NCI-H1694 (cell line): ENCODE data around the gene GLRX5.
A peak's percentile ranks its signal among the peaks of the same experiment; 100 is the strongest.
"Not testable (repeated sequence)": the region's sequence is repeated elsewhere in the genome, so short reads cannot be mapped to it uniquely, and the experiment has no call there.

Experiments used
- DNase-seq: peaks from one replicate; lab custom pipeline; 2025; lab: John Stamatoyannopoulos, UW

GLRX5 gene

DNA sequence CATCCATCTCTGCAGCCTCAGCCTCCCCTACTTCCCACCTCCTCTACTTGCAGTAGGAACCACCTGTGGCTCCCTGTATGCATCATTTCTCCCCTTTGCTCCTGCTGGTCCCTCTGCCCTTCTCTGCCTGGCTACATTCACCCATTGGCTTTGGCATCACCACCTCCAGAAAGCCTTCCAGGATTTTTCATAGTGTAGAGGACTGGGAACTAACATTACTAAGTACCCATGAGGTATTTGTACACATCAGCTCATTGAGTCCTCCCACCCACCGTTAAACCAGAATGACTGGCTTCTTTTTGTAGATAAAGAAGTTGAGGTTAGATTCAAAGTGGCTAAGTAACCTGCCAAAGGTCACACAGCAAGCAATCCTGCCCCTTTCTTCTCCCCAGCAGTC lies 35.5 kb upstream of the GLRX5 start:
- no peak for DNase-seq

GRCh38 chr14:95500201-95500681 lies 34.6 kb upstream of the GLRX5 start:
- DNase-seq: no peak

DNA sequence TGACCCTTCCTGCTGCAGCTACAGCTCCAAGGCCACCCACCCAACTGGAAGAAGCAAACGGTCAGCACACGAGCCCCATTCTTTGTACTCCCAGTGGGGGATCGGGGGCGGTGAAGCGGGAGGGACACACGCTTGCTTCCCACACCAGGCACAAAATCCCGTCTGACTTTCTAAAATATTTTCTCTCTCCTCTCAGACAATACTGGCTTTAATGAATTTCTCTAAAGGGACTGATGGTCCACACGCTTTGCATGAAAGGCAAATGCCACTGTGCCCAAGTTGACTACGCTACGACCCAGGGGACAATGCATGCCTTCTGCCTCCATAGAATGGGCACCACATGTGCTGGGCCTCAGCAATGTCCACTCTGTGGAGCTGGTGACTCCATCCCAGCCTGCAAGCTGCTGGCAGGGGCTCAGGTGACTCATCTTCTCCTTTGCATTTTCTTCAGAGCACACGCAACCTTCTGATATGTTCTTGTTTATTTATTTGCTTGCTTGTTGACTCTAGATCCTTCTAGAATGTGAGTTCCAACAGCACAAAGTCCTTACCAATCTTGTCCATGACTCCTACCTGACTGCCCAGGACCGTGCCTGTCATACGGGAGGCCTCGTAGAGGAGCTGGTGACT lies 34.0 kb upstream of the GLRX5 start:
- no peak for DNase-seq

DNA sequence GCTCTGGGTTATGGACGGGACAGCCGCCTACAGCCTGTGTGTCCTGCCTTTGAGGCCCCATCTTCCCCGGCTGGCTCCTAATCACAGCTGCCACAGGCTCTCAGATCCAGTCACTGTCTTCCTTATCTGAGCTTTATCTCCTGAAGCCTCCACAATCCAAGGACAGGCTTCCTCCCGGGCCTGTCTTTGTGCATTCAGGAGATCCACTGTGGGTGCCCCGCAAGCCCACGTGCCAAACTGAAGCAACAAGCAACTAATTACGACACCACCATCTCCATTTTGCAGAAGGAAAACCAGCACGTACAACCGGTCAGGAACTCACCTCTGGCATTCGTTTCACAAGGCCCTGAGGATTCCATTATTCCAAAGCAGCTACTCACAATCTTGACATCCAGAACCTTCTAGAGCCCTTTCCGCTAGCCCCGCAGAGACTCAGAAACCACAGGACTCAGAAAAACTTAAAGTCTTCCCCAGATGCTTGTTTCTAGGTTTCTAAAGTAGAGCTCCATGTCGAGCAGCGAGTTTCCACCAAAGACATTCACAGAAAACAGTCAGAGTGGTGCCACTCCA lies 32.4 kb upstream of the GLRX5 start:
- no peak for DNase-seq

- no peak for DNase-seq
These were observed 31.3 kb upstream of the GLRX5 start for GRCh38 chr14:95503365-95504134.

DNA sequence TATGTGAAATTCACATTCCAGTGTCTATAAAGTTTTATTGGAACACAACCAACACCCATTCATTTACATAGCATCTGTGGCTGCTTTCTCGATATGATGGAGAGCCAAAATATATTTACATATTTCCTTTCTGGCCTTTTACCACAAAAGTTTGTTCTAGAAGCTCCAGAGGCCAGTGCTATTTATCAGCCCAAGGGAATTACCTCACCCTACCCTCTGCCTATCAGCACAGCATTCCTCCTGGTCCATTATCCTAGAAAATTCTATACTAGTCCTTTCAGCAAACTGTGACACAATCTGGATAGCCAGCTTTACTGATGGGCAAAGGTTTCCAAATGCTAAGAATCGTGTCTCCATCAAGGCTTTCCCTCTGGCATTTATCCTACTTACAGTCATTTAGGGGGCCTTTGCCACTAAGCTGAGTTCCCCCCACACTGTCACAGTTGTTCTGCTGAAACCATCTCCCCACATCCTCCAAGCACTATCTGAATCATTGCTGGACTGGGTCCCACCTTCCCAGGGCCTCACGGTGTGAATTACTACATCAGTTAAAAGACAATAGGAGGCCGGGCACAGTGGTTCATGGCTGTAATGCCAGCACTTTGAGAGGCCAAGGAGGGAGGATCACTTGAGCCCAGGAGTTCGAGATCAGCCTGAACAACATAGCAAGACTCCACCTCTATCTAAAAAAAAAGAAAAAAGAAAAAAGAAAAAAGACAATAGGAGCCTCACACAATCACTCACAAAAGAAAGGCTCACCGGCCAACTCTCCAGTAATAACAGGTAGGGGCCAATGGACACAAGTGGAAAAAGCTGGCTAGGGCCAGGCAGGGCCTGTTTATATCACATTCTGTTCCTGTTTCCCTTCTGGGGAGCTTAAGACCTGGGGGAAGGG lies 30.5 kb upstream of the GLRX5 start:
- DNase-seq: no peak

- no peak for DNase-seq
These were observed 29.7 kb upstream of the GLRX5 start for GRCh38 chr14:95505030-95505589.

DNA sequence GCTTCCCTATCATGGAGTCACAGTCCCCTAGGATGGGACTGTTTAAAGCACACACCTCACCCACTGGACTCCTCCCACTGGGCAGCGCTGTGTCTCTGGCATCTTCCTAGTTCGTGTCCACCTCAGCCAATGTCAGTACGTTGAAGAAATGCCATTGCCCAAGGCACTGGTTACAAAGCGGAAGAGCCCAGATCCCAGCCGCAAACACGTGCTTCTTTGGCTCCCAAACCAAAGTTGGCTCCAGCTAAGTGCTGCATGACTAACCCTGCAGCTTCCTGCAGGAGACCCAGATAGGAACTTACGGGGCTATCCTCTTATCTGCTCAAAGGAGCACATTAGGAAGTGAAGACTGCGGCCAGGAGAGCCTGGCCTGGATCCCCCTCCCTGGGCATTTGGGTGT lies 27.7 kb upstream of the GLRX5 start:
- no peak for DNase-seq

DNA sequence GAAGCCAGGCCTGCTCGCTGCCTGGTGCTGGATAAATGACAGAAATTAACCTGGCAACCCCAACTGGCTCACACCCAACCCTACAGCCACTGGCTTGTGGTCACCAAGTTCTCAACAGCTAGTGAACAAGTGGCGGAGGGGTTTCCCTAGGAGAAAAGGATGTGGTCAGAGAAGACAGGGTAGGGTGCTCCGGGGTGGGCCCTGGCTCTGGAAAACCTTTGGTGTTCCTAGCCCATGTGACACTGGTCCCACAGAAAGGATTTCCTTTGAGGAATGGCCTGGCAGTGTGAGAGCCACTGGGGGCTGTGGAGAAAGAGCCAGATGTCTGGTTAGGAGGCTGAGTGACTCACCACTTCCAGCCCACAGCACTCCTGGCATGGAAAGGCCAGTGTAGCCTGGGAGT lies 27.1 kb upstream of the GLRX5 start:
- DNase-seq: no peak

DNA sequence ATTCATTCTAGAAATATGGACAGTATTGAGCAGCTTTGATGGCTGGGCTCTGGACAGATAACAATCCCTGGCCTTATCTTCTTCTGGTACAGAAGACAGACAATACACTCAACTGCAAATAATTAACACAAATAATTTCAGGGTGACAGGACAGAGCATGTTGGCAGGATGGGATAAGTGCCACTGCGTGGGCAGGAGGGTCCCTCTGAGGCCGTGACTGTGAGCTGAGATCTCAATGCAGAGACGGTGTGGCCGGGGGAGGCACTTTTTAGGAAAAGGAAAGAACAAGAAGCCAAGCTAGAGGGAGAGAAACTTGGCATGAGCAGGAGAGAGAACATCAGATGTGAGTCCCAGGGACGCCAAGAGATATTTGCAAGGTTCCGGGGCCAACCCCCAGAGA lies 26.5 kb upstream of the GLRX5 start:
- no peak for DNase-seq

DNA sequence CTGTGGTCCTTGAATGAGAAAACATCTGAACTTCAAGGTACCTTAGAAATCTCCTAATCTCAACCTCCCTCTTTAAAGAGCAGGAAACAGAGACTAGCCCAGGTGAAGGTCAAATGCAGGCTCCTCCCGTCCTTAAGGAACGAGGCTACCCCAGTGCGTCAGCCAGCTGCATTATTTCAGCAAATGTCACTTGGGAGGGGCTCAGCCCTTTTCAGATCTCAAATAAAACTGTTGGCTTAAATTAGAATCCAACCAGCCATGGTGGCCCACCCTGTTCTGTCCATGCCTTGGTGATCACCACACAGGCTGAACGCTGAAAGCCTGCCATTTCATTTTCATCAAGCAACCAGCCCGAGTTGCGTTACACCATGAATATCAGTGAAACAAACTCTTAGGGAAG lies 25.4 kb upstream of the GLRX5 start:
- DNase-seq: no peak

DNA sequence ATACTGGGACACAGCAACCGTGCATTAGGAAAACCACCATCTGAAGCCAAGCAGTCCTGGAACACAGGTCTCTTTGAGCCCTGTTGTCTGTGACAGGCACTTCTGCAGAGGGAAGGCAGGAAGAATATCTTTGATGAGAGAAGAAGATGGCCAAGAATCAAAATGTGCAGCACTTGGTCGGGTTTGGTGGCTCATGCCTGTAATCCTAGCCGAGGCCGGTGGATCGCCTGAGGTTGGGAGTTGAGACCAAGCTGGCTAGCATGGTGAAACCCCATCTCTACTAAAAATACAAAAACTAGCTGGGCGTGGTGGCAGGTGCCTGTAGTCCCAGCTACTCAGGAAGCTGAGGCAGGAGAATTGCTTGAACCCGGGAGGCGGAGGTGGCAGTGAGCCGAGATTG lies 24.5 kb upstream of the GLRX5 start:
- not testable (repeated sequence) for DNase-seq

GRCh38 chr14:95510804-95511203 lies 24.0 kb upstream of the GLRX5 start:
- no peak for DNase-seq

DNA sequence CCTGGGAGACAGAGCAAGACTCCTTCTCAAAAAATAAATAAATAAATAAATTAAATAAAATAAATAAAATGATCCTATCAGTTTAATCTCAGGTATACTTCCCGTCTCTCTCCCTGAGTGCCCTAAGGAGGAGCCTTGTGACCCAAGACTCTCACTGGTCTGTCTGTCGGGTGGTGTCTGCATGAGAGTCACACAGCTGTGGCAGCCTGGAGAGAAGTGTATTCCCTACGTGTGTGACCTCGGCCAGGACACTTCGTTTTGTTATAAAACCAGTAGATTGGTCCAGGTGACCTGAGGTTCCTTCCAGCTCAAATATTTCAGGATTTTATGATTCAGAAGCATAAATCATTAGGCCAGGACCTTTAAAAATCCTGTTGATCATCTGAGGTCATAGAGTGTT lies 23.2 kb upstream of the GLRX5 start:
- DNase-seq: no peak

- no peak for DNase-seq
These were observed 21.6 kb upstream of the GLRX5 start for GRCh38 chr14:95513291-95513690.

- DNase-seq: no peak
These were observed 20.4 kb upstream of the GLRX5 start for GRCh38 chr14:95514131-95515079.

DNA sequence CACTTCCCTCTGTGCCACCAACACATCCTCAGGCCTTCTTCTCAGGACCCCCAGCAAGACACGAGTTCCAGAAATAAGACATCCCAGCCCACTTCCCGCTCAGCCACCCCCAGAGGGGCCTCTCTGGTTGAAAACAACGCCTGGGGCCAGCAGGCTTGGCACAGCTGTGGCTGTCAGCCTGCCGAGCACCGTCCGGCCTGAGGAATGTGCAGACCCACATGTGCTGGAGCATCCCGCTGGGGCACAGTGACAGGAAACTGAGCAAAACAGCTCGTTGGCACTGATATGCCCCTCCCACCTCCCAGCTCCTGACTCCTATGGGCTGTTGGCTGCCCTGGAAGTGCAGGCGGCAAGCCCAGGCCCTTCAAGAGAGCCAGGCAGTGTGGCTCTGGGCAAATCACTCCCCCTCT lies 19.8 kb upstream of the GLRX5 start:
- no peak for DNase-seq

- DNase-seq: peak; percentile 65
These were observed 19.0 kb upstream of the GLRX5 start for GRCh38 chr14:95515596-95516552.

GRCh38 chr14:95516554-95517181 lies 18.2 kb upstream of the GLRX5 start, which contains the start of gene SYNE3:
Gene SYNE3 (minus strand): TSS chr14:95516650. CDS start chr14:95475821, 40,829 bp downstream.
- DNase-seq: no peak
